Measurements from ENCODE around the gene PPIG. TPM values are rescaled to one million over a fixed set of nuclear protein-coding genes. Genes with fewer than 3 reads are reported as not detected.
A peak's percentile ranks its signal among the peaks of the same experiment; 100 is the strongest.

The PPIG gene
- total and polyA plus RNA-seq, 2 experiments from 2014 or later, result 40.7 to 157 TPM

GRCh38 chr2:169572189-169572588 lies 12.0 kb upstream of the PPIG start (continued):
- no peak for TF ChIP-seq ETS1 (IDR thresholded peaks at IDR 0.05)
- no peak for TF ChIP-seq ZNF331 (CRISPR knock-in tag; IDR thresholded peaks at IDR 0.05; ENCODE audit: low read depth)
- TF ChIP-seq EZH2 (IDR thresholded peaks at IDR 0.05; ENCODE audit: low read depth, unreplicated experiment), result no peak
- no peak for TF ChIP-seq STAT1 (IDR thresholded peaks at IDR 0.05; ENCODE audit: unreplicated experiment)

- H3K36me3 ChIP-seq (ENCODE audit: insufficient read depth), result no peaks in the 10 kb centered on the region
- no peak overlapping the region for H3K27ac ChIP-seq (ENCODE audit: low read depth)
- peaks cover 5% of the 10 kb centered on the region; the same call in 2 of the 3 replicates for H3K4me1 Mint-ChIP-seq
- peak overlapping the region; percentile 88 for H2AFZ ChIP-seq
- peak overlapping the region; percentile 98 for H3K4me3 Mint-ChIP-seq
- H3K27ac Mint-ChIP-seq, result peak overlapping the region; percentile 97
- peaks cover 18% of the 10 kb centered on the region for H3K9me3 Mint-ChIP-seq
- H3K36me3 Mint-ChIP-seq (ENCODE audit: low read depth), result peaks cover 7% of the 10 kb centered on the region; the same call in 1 of the 3 replicates
- ATAC-seq (no peak), DNase-seq (ENCODE audit: low spot score) (no peak)
- H3K4me1 ChIP-seq (ENCODE audit: insufficient read depth), result no peaks in the 10 kb centered on the region
- peak overlapping the region; percentile 61 for H3K4me3 ChIP-seq
- peak overlapping the region; percentile 84 for H3K4me2 ChIP-seq
- peaks cover 50% of the 10 kb centered on the region for H3K79me2 ChIP-seq (replicated peaks; ENCODE audit: insufficient read depth)
- peaks cover 5% of the 10 kb centered on the region for H3K27me3 Mint-ChIP-seq (ENCODE audit: insufficient read depth, low read depth, poor library complexity)
- no peaks in the 10 kb centered on the region for H3K9me2 ChIP-seq (ENCODE audit: insufficient read depth)
- 0 out of 2 replicates have a peak, but pooled peaks cover 4% of the 10 kb centered on the region for H3F3A ChIP-seq (replicated peaks; ENCODE audit: low read depth)
- no peaks in the 10 kb centered on the region for H3K27me3 ChIP-seq (ENCODE audit: insufficient read depth)
- peaks cover 9% of the 10 kb centered on the region; the same call in 1 of the 2 replicates for H4K20me1 ChIP-seq (replicated peaks; ENCODE audit: insufficient read depth)
- TF ChIP-seq ZNF462 (CRISPR knock-in tag; IDR thresholded peaks at IDR 0.05), result no peak
- TF ChIP-seq NANOG (IDR thresholded peaks at IDR 0.05; ENCODE audit: borderline replicate concordance), result no peak
- no peak for TF ChIP-seq EZH2 (IDR thresholded peaks at IDR 0.05; ENCODE audit: low read depth, unreplicated experiment)
- no peak for TF ChIP-seq REST (IDR thresholded peaks at IDR 0.05; ENCODE audit: unreplicated experiment)
- no peak for TF ChIP-seq STAT1 (IDR thresholded peaks at IDR 0.05; ENCODE audit: unreplicated experiment)
- no peak for TF ChIP-seq ZNF114 (CRISPR knock-in tag; IDR thresholded peaks at IDR 0.05)
- TF ChIP-seq EZH2phosphoT487 (IDR thresholded peaks at IDR 0.05; ENCODE audit: unreplicated experiment), result no peak
- TF ChIP-seq CTCF (conservative IDR thresholded peaks at IDR 0.05; ENCODE audit: low read depth in 2 of 2), result no peak
- no peak for TF ChIP-seq ETS1 (IDR thresholded peaks at IDR 0.05)
- TF ChIP-seq CREB1 (CRISPR knock-in tag; IDR thresholded peaks at IDR 0.05; ENCODE audit: low read depth), result no peak
Observed at GRCh38 chr2:169572821-169573159, 11.4 kb upstream of the PPIG start.

All from GM23338 (cell line).